NCI-H1417 (cell line): Measurements from ENCODE around the gene FUT7.
A peak's percentile ranks its signal among the peaks of the same experiment; 100 is the strongest.

Experiments used
- DNase-seq, 3 experiments: peaks; one replicate each; lab custom pipeline; 2025; lab: John Stamatoyannopoulos, UW

FUT7 gene

DNA sequence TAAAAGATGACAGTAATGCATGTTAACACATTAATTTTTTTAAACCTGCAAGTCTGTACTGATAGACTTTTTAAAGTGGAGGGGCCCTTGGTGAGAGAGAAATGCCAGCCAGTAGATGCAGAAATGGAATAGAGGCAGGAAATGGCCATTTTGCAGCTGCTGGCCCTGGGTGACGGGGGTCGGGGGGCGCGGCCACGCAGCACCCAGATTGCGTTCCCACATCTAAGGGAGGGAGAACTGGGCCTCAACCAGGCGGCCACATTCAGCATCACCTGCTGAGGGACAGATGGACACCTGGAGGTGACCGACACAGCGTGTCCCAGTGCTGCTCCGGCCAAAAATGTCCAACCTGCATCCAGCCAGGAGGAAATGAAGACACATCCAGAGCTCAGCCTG is 29.2 kb downstream of the FUT7 start:
- DNase-seq = no peak

- DNase-seq = no peak
Measured at GRCh38 chr9:137001857-137002645, 29.8 kb downstream of the FUT7 start.

DNA sequence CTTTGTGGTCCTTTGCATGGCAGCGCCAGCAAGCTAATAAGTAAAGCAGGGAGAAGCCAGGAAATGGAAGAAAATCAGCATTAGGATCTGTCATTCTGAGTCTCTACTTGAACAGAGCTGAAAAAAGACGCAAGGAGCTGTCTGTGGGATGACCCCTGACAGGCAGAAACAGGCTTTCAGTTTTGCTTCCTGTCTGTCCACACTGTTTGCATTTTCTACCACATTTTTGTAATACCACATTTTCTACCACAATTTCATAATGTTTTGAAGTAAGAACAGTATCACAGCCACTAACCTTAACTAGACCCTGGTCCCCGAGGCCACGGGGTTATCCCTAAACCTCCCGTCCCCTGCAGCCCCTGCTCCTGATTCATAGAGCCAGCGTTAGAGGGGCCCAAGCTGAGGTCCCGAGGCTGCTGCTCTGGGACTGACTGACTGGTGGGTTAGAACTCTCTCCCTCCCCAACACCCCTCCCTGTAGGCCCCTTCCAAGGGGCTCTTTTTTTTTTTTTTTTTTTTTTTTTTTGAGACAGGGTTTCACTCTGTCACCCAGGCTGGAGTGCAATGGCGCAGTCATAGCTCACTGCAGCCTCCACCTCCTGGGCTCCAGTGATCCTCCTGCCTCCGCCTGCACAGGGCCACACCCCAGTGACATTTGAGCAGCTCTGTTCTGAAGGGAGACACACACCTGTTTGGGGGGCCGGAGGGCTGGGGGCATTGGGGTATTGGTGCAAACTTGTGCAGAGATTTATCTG is 31.5 kb downstream of the FUT7 start:
- DNase-seq = no peak

GRCh38 chr9:136997830-136998234 is 34.1 kb downstream of the FUT7 start:
- DNase-seq = no peak

DNA sequence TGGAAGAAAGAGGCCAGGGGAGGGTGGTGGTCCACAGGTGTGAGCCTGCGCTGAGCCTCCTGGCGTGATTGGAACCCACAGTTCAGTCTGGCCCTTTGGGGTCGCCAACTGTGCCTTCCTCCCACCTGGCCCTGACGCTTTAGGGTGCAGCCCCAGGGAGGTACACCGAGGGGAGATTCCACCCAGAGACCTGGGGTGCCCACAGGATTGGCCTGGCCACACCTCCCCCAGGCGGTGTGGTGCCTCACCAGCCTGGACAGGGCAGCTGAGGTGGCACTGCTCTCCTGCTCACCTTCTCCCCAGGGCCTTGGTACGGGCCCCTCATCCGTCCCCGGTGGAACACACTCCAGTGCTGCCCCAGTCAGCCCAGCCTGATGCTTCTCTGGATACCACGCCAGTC is 34.5 kb downstream of the FUT7 start:
- no peak for DNase-seq

DNA sequence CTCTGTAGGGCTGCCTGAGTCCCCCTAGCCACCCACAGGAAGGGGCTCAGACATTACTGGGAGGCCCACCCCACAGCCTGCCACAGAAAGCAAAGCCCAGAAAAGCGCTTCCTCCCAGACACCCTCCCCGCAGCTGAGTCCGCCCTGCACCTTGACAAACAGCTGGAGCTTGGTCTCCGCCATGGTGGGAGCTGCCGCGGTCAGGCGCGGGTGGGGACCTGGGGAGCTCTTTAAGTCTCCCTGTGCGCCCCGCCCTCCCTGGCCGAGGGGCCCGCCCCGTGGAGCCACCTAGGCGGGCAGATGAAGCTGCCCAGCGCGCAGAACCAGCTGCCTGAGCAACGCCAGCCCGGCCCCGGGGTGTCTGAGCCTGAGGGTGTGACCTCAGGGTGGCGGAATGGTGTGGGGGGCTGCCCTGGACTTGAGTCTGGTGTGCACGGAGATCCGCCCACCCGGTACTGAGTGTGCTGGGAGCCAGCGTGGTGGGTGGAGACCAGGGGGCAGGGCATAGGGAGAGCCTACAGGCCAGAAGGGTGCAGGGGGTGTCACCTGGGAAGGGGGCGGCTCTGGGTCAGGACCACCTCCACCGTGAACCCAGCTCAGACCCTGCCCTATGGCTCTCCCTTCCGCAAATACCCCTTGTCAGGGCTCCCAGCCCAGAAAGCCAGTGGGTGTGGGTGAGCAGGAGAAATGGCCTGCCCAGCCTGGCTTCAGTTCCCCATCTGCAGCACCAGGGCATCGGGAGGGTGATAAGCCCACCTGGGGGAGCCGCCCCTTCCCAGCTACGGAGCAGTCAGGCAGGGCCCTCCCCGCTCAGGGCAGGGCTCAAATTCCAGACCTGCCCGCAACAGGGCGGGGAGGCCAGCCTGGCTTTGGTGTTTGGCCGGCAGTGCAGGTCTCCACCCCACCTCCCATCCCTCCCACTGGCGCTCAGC is 35.3 kb downstream of the FUT7 start, which contains the start of gene CLIC3:
Gene CLIC3, minus strand, starts transcription at position 208 of the 932 bp plus-strand sequence. Its CDS starts 25 bp downstream, at position 183.
- peak; percentile 12 to 58 (median 34) for DNase-seq

GRCh38 chr9:136995772-136996311 is 36.0 kb downstream of the FUT7 start:
- peak in 1 of 3 experiments; percentile 14 for DNase-seq

- DNase-seq = no peak
Measured at GRCh38 chr9:136995362-136995761, 36.5 kb downstream of the FUT7 start.

GRCh38 chr9:136994888-136995230 is 37.0 kb downstream of the FUT7 start:
- no peak for DNase-seq

- DNase-seq = no peak
Measured at GRCh38 chr9:136994180-136994887, 37.6 kb downstream of the FUT7 start.

DNA sequence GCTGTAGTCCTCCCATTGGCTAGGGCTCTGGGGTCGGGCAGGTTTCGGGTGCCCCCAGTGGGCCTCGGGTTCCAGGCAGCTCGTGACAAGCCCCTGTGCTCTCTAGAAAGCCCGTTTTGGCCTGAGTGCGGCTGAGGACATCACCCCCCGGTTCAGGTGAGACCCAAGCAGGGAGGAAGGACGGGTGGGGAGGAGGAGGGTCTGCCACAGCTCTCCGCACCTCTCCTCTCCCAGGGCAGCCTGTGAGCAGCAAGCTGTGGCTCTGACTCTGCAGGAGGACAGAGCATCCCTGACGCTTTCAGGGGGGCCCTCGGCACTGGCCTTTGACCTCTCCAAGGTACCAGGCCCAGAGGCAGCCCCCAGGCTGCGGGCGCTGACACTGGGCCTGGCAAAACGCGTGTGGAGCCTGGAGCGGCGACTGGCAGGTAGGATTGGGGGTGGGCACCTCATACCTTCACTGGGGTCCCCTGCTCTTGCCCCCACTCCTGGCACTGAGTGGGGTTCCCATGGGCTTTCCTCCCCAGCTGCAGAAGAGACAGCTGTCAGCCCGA is 39.0 kb downstream of the FUT7 start:
- DNase-seq = no peak

DNA sequence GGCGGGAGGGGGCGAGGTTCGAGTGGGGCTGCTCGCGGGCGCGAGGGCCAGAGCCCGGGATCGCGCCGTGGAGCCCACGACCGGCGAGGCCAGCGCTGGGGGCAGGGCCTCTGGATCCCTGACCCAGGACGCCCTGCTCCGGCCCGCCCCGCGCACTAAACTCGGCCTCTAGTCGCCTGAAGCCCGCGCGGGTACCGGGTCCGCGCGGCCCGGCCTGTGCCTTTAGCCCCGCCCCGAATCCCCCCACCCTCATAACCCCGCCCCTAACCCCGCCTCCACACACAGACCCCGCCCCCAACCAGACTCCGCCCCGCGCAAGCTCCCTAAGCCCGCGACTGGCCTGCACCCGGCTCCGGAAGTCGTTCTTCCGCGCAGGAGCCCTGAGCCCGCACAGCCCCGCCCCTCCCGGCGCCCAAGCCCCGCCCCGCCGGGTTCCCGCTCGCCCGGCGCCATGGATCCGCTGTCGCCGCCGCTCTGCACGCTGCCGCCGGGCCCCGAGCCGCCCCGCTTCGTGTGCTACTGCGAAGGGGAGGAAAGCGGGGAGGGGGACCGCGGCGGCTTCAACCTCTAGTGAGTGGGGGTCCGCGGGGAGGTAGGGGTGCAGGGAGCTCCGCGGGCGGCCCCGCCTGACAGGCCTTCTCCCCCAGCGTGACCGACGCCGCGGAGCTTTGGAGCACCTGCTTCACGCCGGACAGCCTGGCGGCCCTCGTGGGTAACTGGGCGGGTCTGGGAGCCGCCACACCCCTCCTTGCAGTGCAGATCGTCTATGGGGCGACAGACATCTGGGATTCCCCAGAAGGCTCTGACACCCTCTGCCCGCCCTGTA is 39.7 kb downstream of the FUT7 start, which contains the start of gene PAXX:
Gene PAXX, plus strand, starts transcription at position 430 of the 826 bp plus-strand sequence. Its CDS starts 22 bp downstream, at position 452.
- peak; percentile 81 to 90 (median 88) for DNase-seq

DNA sequence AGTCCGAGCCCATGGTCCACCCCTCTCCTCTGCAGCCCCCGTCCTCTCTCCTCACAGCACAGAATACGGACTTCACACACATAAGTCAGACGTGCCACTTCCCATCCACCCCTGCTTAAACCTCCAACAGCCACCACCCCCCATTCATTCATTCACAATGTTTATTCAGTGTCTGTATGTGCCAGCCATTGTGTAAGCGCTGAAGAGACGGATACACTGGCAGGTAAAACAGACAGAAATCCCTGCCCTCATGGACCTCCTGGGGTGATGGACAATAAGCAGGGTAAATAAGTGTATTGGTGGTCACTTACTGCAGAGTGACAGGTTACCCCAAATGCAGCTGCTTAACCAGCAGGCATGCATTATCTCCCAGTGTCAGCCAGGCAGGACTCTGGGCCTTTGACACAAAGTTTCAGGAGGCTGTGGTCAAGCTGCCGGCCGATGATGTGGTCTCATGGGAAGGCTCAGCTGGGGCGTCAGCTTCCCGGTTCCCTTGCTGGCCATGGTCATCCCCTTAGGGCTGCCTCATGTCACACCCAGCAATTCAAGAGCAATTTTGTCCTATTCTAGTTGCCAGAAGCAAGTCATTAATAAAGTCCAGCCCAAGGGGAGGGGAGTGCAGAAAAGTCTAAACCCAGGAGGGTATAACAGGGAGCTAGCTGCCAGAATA is 41.5 kb downstream of the FUT7 start:
- peak in 2 of 3 experiments; percentile 19 to 67 for DNase-seq

GRCh38 chr9:136988872-136989271 is 43.0 kb downstream of the FUT7 start:
- DNase-seq = no peak

DNA sequence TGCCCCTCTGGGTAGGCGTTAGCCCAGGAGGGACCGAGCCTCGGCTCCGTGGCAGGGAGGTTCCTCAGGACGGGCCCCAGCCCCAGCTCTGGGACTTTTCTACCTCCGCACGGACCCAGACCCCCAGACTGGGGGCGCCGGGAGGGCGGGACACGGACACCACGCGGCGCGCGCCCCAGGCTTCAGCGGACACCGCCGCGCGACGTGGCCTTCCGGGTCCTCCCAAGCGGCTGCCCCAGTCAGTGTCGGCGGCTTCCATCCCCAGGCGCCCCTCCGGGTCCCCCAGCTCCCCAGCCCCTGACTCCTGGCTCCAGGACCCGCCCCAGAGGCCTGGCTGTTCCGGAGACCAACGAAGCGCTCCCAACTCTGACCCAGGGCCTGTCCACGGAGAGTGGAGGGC is 46.0 kb downstream of the FUT7 start:
- no peak for DNase-seq

- no peak for DNase-seq
Measured at GRCh38 chr9:136985027-136985602, 46.8 kb downstream of the FUT7 start.

GRCh38 chr9:136984464-136985026 is 47.3 kb downstream of the FUT7 start:
- DNase-seq = no peak

DNA sequence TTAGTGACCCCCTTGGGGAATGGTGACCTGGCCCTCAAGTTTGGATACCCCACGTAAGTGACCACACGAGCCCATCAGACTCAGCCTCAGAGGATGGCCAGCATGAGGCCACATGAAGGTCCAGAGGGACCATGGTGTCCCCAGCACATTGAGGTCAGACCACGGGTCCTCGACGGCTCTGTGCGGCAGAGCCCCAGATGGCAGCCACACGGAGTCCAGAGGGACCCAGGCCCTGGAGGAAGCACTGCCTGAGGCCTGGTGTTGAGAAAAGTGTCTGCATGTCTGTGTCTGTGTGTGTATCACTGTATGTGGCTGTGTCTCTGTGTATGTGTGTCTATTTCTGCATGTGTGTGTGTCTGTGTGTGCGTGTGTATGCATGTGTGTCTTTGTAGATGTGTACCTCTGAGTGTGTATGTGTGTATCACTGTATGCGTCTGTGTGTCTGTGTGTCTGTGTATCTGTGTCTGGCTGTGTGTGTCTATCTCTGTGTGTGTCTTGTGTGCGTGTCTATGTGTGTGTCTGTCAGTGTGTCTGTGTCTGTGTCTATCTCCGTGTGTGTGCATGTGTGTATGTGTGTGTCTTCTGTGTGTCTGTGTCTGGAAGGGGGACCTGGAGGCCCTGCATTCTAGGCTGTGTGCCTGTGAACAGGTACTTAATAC is 48.1 kb downstream of the FUT7 start:
- no peak for DNase-seq
